PC-9 (cell line): ENCODE data around the gene ZMIZ1.

Experiments used
- EZH2 ChIP-seq: fragments of 200-600 bp; sonication (generic); IDR thresholded peaks from 2 replicates; pipeline ENCODE4 v1.8.0; 2017; ENCODE audit warnings: antibody characterized with exemption, low read depth
- TF ChIP-seq, protein P1 (sequence below): fragments of 200-600 bp; sonication (generic); conservative IDR thresholded peaks from 2 replicates; pipeline ENCODE4 v1.6.1; 2017; ENCODE audit warnings: mixed run types, antibody characterized with exemption, mild to moderate bottlenecking, moderate library complexity

DNA sequence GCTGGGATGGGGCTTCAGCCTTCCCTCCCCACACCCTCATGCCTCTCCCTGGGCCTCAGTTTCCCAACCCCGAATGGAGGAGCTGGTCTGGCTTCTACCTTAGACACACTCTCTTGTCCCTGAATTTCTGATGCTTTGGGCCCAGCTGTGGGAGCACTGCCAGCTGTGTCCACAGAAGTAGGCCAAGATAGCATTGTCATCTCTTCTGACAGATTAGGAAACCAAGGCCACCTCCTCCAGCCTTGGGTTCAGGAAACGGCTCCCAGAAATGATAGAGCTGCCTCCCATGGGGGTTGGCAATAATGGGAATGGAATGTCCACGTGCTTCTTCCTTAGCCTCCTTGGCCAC, 279.8 kb downstream of the ZMIZ1 start:
- TF ChIP-seq, protein P1, sequence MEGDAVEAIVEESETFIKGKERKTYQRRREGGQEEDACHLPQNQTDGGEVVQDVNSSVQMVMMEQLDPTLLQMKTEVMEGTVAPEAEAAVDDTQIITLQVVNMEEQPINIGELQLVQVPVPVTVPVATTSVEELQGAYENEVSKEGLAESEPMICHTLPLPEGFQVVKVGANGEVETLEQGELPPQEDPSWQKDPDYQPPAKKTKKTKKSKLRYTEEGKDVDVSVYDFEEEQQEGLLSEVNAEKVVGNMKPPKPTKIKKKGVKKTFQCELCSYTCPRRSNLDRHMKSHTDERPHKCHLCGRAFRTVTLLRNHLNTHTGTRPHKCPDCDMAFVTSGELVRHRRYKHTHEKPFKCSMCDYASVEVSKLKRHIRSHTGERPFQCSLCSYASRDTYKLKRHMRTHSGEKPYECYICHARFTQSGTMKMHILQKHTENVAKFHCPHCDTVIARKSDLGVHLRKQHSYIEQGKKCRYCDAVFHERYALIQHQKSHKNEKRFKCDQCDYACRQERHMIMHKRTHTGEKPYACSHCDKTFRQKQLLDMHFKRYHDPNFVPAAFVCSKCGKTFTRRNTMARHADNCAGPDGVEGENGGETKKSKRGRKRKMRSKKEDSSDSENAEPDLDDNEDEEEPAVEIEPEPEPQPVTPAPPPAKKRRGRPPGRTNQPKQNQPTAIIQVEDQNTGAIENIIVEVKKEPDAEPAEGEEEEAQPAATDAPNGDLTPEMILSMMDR = no peak
- no peak for TF ChIP-seq EZH2
